Transverse colon (tissue), 4 donors: ENCODE data around the gene CALCB. TPM values are rescaled to one million over a fixed set of nuclear protein-coding genes. Genes with fewer than 3 reads are reported as not detected.
"Not testable (repeated sequence)": the region's sequence is repeated elsewhere in the genome, so short reads cannot be mapped to it uniquely, and the experiment has no call there.

Experiments
- DNase-seq: peaks from one replicate; pipeline ENCODE4 v3.0.0-alpha.2; 2019
- H3K27ac ChIP-seq, 4 donors: fragments of 200-600 bp; sonication (generic); 2 replicates each; pipeline ENCODE4 v1.5.1; 2016 to 2018; ENCODE audit warnings: inconsistent platforms in 4 of 4
- H3K27me3 ChIP-seq: fragments of 200-600 bp; sonication (generic); 2 replicates; pipeline ENCODE4 v1.5.1; 2017; ENCODE audit warnings: inconsistent platforms
- H3K36me3 ChIP-seq, 4 donors: fragments of 200-600 bp; sonication (generic); 2 replicates each; pipeline ENCODE4 v1.5.1; 2017 to 2019; ENCODE audit warnings: inconsistent platforms in 4 of 4
- H3K4me1 ChIP-seq, 4 donors: fragments of 200-600 bp; sonication (generic); 2 replicates each; pipeline ENCODE4 v1.5.1; 2017 to 2020; ENCODE audit warnings: inconsistent platforms in 4 of 4
- H3K4me3 ChIP-seq, 4 donors: fragments of 200-600 bp; sonication (generic); 1 replicate in 1 of 4; 2 replicates in 3 of 4; pipeline versions ENCODE4 v1.5.1 to v1.6.1; 2017 to 2019; ENCODE audit warnings: inconsistent platforms in 4 of 4
- H3K9me3 ChIP-seq, 2 donors: fragments of 200-600 bp; sonication (generic); 2 replicates each; pipeline ENCODE4 v1.5.1; 2017 to 2019; ENCODE audit warnings: inconsistent platforms in 2 of 2
- CTCF ChIP-seq, 5 experiments: fragments of 200-600 bp in 3 of 5; fragments of 450-650 bp in 2 of 5; sonication (generic) in 3 of 5; IDR thresholded peaks; 1 replicate in 2 of 5; 2 replicates in 3 of 5; pipeline ENCODE4 v1.5.1; 2016 to 2017; ENCODE audit warnings: antibody characterized with exemption in 5 of 5, inconsistent platforms in 3 of 5, mild to moderate bottlenecking in 2 of 5, moderate library complexity in 1 of 5
- EP300 ChIP-seq: sonication (generic); formaldehyde crosslinking; IDR thresholded peaks from one replicate; pipeline ENCODE4 v1.6.1; 2017; ENCODE audit warnings: antibody characterized with exemption, low read depth
- POLR2A ChIP-seq: fragments of 450-650 bp; IDR thresholded peaks from one replicate; pipeline ENCODE4 v1.6.1; 2016; ENCODE audit warnings: antibody characterized with exemption, mild to moderate bottlenecking, moderate library complexity
- POLR2AphosphoS5 ChIP-seq, 3 donors: sonication (generic); formaldehyde crosslinking; IDR thresholded peaks; one replicate each; pipeline ENCODE4 v1.6.1; 2016; ENCODE audit warnings: antibody characterized with exemption in 3 of 3
- WGBS, 2 donors: methylation state at CpG; one replicate each; pipeline ENCODE4 v1.1.5; 2018; ENCODE audit warnings: low coverage in 1 of 2; 5-methylcytosine and 5-hydroxymethylcytosine counted together
- in situ Hi-C, 4 donors: fragments of 200-750 bp; cut with MboI; loops; one replicate each; pipeline versions ENCODE4 v1.15.0 to v1.15.1; 2017; ENCODE audit warnings: low sequenced_read_pairs in 3 of 4, low pct_ligation_motif_present in 1 of 4, low pct_unique_long_range_greater_than_20kb in 1 of 4
- intact Hi-C: fragments of 100-400 bp; cut with DNase I; formaldehyde crosslinking; loops from one replicate; pipeline ENCODE4 v1.15.1; 2023; ENCODE audit warnings: low total_unique reads
- total RNA-seq, 4 donors: library from RNA; depleted of rRNA; stranded (reverse); fragments of >200 nt; gene quantifications; one replicate each; pipeline ENCODE4 v1.1.0, GENCODE V29; 2016

The CALCB gene
- total RNA-seq, 4 donors from 2014 or later = 0.60 to 0.75 (median 0.64) TPM; not detected in 1

GRCh38 chr11:15055620-15056356, 17.6 kb upstream of the CALCB start:
- Histone ChIP-seq H3K27ac (no peak overlapping the region), H3K9me3 (no peaks in the 10 kb centered on the region), H3K4me1 (no peaks in the 10 kb centered on the region), H3K36me3 (no peaks in the 10 kb centered on the region), H3K4me3 (no peak overlapping the region), H3K27me3 (peaks cover 3% of the 10 kb centered on the region)
- no peak for TF ChIP-seq POLR2AphosphoS5 (IDR thresholded peaks at IDR 0.05)
- TF ChIP-seq POLR2A = no peak
- TF ChIP-seq CTCF (IDR thresholded peaks at IDR 0.05) = no peak
- no peak for TF ChIP-seq EP300
- no peak for DNase-seq
- intact Hi-C loops (loop anchor here (2.0 kb wide), 1 partner anchor 29 kb away; no protein-coding TSS in a partner anchor), in situ Hi-C loops (no loop called here)
- 58 to 62% methylated on average over 3 of the region's 3 CpGs for WGBS, 2 donors

DNA sequence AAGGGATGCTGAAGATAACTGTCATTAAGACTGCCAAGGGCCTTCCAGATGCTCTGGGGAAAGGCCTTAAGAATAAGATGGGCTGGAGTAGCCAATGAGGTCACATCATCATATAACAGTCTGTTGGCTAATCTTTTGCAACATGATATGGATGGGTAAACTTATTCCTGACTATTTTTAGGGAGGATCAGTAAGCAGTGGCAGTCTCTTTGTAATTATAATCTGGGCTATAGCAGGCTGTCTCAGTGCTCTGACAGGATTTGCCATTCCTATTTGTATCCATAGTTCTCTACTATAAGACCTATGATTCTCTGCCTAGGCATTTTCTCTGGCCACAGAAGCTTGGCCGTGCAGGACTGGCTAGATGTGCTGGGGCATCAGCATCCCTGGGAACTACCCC, 16.1 kb upstream of the CALCB start:
- H3K4me1 ChIP-seq = no peaks in the 10 kb centered on the region
- DNase-seq = no peak
- no peaks in the 10 kb centered on the region for H3K36me3 ChIP-seq
- H3K9me3 ChIP-seq = no peaks in the 10 kb centered on the region
- no peak overlapping the region for H3K4me3 ChIP-seq
- TF ChIP-seq CTCF (IDR thresholded peaks at IDR 0.05) (no peak), POLR2AphosphoS5 (IDR thresholded peaks at IDR 0.05) (no peak), POLR2A (no peak), EP300 (no peak)
- peaks cover 3% of the 10 kb centered on the region for H3K27me3 ChIP-seq
- 94% methylated on average over 1 of the region's 1 CpG; no CpG with 5 or more reads in 1 of the 2 donors for WGBS, 2 donors
- in situ Hi-C loops (no loop called here), intact Hi-C loops (loop anchor here (2.0 kb wide), 1 partner anchor 31 kb away; no protein-coding TSS in a partner anchor)
- no peak overlapping the region for H3K27ac ChIP-seq

- Histone ChIP-seq H3K27ac (no peak overlapping the region), H3K27me3 (peaks cover 3% of the 10 kb centered on the region), H3K9me3 (no peaks in the 10 kb centered on the region), H3K36me3 (no peaks in the 10 kb centered on the region), H3K4me1 (no peaks in the 10 kb centered on the region), H3K4me3 (no peak overlapping the region)
- TF ChIP-seq POLR2AphosphoS5 (IDR thresholded peaks at IDR 0.05) = no peak
- TF ChIP-seq POLR2A = no peak
- no peak for TF ChIP-seq CTCF (IDR thresholded peaks at IDR 0.05)
- no peak for TF ChIP-seq EP300
- no peak for DNase-seq
- 81% methylated on average over 2 of the region's 2 CpGs; no CpG with 5 or more reads in 1 of the 2 donors for WGBS, 2 donors
- in situ Hi-C loops = no loop called here
- intact Hi-C loops = no loop called here
These were observed 14.1 kb upstream of the CALCB start for GRCh38 chr11:15059132-15059915.

DNA sequence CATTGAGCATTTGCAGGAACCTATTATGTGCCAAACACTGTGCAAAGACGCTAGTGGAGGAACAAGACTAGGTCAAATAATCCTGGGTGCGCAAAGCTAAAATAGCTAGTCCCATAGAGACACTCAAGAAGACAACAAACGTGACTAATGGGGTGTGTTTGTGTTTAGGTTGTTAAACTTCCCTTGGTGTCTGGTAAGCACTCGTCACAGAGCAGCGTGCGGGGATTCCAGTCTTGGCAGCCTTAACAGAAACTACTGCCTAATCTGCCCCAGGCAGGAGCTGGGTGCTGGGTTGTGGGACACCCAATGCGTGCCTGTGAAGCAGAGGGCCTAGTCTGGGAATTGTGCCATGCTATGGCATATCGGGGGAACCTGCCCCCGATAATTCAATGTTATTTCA, 10.8 kb upstream of the CALCB start:
- TF ChIP-seq EP300 (no peak), POLR2A (no peak), CTCF (IDR thresholded peaks at IDR 0.05) (no peak), POLR2AphosphoS5 (IDR thresholded peaks at IDR 0.05) (no peak)
- no peak overlapping the region for H3K27ac ChIP-seq
- no peaks in the 10 kb centered on the region for H3K9me3 ChIP-seq
- no peak for DNase-seq
- no peak overlapping the region for H3K4me3 ChIP-seq
- no peaks in the 10 kb centered on the region for H3K36me3 ChIP-seq
- H3K27me3 ChIP-seq = no peaks in the 10 kb centered on the region
- WGBS, 2 donors = 80 to 100% methylated on average over 4 to 9 of the region's 9 CpGs
- intact Hi-C loops (no loop called here), in situ Hi-C loops (no loop called here)
- H3K4me1 ChIP-seq = no peaks in the 10 kb centered on the region

DNA sequence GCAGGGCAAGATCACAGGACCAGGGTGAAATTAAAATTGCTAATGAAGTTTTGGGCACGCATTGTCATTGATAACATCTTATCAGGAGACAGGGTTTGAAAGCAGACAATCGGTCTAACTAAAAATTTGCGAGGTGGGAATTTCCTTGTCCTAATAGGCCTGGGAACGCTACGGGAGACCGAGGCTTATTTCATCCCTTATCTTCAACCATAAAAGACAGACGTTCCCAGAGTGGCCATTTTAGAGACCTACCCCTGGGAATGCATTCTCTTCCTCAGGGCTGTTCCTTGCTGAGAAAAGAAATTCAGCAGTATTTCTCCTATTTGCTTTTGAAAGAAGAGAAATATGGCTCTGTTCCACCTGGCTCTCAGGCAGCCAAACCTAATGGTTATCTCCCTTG, 3.6 kb upstream of the CALCB start:
- H3K9me3 ChIP-seq, H3K4me3 ChIP-seq, intact Hi-C loops, H3K36me3 ChIP-seq, H3K27ac ChIP-seq, DNase-seq: not testable (repeated sequence)
- Histone ChIP-seq H3K4me1 (peaks cover 17 to 20% (median 18%) of the 10 kb centered on the region in 4 donors), H3K27me3 (peaks cover 43% of the 10 kb centered on the region)
- WGBS, 2 donors = 82 to 88% methylated on average over 6 to 7 of the region's 7 CpGs
- in situ Hi-C loops = loop anchor here in 2 of 4 donors (10.0 kb wide), 1 partner anchor 155 kb away; no protein-coding TSS in a partner anchor
